Measurements from ENCODE around the gene GNGT2.

Gene GNGT2

DNA sequence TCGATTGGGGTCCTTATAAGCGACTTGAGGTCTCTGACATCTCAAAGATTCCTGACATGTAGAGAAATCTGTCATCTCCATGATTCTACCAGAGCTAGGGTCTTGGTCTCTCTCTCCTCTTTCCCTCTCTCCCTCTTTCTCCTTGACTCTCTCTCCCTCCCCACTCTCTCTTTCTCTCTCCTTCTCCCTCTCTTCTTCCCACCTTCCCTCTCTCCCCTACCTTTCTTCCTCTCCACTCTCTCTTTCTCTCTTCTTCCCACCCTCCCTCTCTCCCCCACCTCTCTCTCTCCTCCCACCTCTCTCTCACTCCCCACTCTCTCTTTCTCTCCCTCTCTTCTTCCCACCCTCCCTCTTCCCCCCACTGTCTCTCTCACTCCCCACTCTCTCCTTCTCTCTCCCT lies 45.2 kb downstream of the GNGT2 start:
- DNase-seq: no peak

DNA sequence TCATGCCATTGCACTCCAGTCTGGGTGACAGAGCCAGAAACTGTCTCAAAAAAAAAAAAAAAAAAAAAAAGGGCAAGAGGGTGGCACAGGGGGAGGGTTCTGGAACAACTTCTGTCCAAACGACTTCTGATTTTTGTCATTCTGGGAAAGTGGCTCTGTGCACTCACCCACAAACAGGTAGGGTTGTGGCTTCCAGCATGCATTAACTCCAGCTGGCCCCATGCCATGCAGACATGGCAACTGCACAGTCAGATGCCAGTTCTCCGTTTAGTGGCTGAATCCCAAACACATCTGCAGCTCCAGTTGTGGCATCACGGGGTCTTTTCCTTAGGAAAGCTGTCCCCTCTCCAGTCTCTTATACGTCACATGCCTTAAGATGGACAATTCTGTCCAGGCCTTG lies 47.5 kb downstream of the GNGT2 start:
- no peak for DNase-seq

DNA sequence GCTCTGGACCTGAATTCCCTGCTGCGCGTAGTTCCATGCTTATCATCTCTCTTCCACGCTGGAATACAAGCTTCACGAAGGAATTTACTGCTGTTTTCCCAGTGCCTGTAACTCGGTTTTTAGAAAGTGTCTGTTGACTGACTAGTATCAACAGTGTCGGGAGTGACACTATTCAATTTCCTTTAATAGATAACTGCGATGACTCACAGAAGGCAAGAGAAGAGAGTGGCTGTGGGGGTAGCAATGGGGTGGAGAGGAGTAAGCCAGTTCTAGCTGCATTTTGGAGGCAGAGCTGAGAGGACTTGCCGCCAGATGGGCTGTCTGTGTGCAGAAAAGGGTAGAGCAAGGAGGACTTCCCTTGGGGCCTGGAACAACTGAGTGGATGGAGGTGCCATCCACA lies 52.6 kb downstream of the GNGT2 start:
- DNase-seq: no peak

DNA sequence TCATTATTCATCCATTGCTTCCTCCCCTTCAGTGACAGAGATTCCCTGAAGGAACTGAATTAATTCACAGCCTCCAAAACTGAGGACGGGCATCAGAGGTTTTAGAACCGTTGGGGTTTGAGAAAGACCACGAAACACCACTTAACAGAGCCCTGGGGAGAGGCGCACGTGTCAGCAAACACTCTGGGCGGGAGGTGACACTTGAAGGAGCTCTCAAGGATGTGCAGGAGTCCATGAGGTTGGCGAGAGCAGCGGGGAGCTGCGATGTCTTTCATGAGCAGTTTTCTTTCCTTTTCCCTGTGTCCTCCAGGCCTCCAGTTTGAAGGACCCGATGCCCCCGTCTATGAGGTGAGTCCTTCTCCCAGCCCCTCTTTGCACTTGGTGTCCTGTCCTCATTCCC lies 54.1 kb downstream of the GNGT2 start:
- DNase-seq: no peak

All from activated effector memory CD4-positive, alpha-beta T cell treated with Interleukin-2 at 50 U/mL for 16 hours (primary cell).